ENCODE results near the gene TCEANC. TPM values are rescaled to one million over a fixed set of nuclear protein-coding genes. Genes with fewer than 3 reads are reported as not detected.

The TCEANC gene
- polyA plus RNA-seq, 2 of the 4 experiments (the other 2 are of a cell fraction): 0.81 to 2.7 TPM

GRCh38 chrX:13702111-13702789 is 49.3 kb downstream of the TCEANC start:
- ATAC-seq (no peak), DNase-seq (ENCODE audit: low read depth in 1 of 2, low spot score in 1 of 2) (no peak), FAIRE-seq (no peak)
- Histone ChIP-seq H3K27ac (no peak overlapping the region), H3K4me3 (no peak overlapping the region), H3K9me3 (no peaks in the 10 kb centered on the region), H3K4me1 (peaks cover 14% of the 10 kb centered on the region), H3K4me2 (no peak overlapping the region)
- WGBS (ENCODE audit: missing lambda C conversion rate): 96% methylated on average over 5 of the region's 5 CpGs
- ChIA-PET POLR2A (no interaction called here), CTCF (no interaction called here)
- no peak for TF ChIP-seq RFX5 (IDR thresholded peaks at IDR 0.05)
- TF ChIP-seq NR3C1 (IDR thresholded peaks at IDR 0.05): no peak
- TF ChIP-seq ESRRA (IDR thresholded peaks at IDR 0.05; ENCODE audit: borderline replicate concordance, low read length): no peak
- TF ChIP-seq KDM5A (IDR thresholded peaks at IDR 0.05): no peak
- no peak for TF ChIP-seq ZFP36 (IDR thresholded peaks at IDR 0.05; ENCODE audit: borderline replicate concordance, partially characterized antibody)
- TF ChIP-seq FOXS1 (CRISPR knock-in tag; IDR thresholded peaks at IDR 0.05): no peak
- TF ChIP-seq HMGXB4 (CRISPR knock-in tag; IDR thresholded peaks at IDR 0.05; ENCODE audit: borderline replicate concordance): no peak
- no peak for TF ChIP-seq CBX8 (IDR thresholded peaks at IDR 0.05)
- no peak for TF ChIP-seq PHF8 (IDR thresholded peaks at IDR 0.05; ENCODE audit: borderline replicate concordance, low read depth)
- TF ChIP-seq, protein P1, sequence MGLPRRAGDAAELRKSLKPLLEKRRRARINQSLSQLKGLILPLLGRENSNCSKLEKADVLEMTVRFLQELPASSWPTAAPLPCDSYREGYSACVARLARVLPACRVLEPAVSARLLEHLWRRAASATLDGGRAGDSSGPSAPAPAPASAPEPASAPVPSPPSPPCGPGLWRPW (IDR thresholded peaks at IDR 0.05): no peak
- TF ChIP-seq FOSL2 (IDR thresholded peaks at IDR 0.05): no peak
- no peak for TF ChIP-seq FOSL2 (CRISPR knock-in tag; IDR thresholded peaks at IDR 0.05)
- TF ChIP-seq ZC3H11A (IDR thresholded peaks at IDR 0.05): no peak
- no peak for TF ChIP-seq HOXB5 (CRISPR knock-in tag; IDR thresholded peaks at IDR 0.05)
- TF ChIP-seq TFCP2L1 (CRISPR knock-in tag; IDR thresholded peaks at IDR 0.05): no peak
- no peak for TF ChIP-seq SREBF2 (IDR thresholded peaks at IDR 0.05)
- TF ChIP-seq CEBPB (IDR thresholded peaks at IDR 0.05): no peak
- TF ChIP-seq E2F6 (IDR thresholded peaks at IDR 0.05; ENCODE audit: borderline replicate concordance, low read depth): no peak

- no peak for FAIRE-seq
Observed at GRCh38 chrX:13703135-13703534, 50.2 kb downstream of the TCEANC start.

DNA sequence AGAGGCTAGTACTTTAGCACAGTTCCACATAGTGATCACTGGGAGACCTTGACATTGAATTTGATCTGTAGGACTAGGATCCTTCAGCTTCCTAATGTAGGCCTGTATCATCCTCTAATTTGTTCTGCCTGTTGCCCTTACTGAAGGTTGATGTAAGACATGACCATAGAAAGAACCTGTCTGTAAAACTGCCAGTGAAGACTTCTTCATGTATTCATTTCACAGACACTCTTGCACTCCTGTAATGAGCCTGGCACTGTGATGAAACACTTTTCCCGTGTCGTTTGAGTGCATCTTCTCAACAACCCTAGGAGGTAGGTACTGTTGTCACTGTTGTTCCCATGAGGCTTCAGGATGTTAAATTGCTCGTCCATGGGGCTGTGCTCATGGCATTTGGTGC is 50.6 kb downstream of the TCEANC start:
- ChIA-PET CTCF (no interaction called here), POLR2A (no interaction called here)
- no peak for FAIRE-seq
- peaks cover 11% of the 10 kb centered on the region; the same call in 2 of the 3 replicates for H3K4me1 ChIP-seq
- no peak for ATAC-seq
- H3K9me3 ChIP-seq: no peaks in the 10 kb centered on the region
- DNase-seq (ENCODE audit: low read depth in 1 of 2, low spot score in 1 of 2): no peak
- no peak overlapping the region for H3K4me2 ChIP-seq
- no peak for TF ChIP-seq KDM1A (IDR thresholded peaks at IDR 0.05; ENCODE audit: low read depth)
- TF ChIP-seq HEYL (CRISPR knock-in tag; IDR thresholded peaks at IDR 0.05): no peak
- TF ChIP-seq TP53 (CRISPR knock-in tag; IDR thresholded peaks at IDR 0.05): no peak
- TF ChIP-seq, protein P1 (IDR thresholded peaks at IDR 0.05): no peak
- no peak for TF ChIP-seq EHMT2 (IDR thresholded peaks at IDR 0.05; ENCODE audit: low read depth)
- TF ChIP-seq ZNF302 (CRISPR knock-in tag; IDR thresholded peaks at IDR 0.05): no peak
- TF ChIP-seq, protein P2, sequence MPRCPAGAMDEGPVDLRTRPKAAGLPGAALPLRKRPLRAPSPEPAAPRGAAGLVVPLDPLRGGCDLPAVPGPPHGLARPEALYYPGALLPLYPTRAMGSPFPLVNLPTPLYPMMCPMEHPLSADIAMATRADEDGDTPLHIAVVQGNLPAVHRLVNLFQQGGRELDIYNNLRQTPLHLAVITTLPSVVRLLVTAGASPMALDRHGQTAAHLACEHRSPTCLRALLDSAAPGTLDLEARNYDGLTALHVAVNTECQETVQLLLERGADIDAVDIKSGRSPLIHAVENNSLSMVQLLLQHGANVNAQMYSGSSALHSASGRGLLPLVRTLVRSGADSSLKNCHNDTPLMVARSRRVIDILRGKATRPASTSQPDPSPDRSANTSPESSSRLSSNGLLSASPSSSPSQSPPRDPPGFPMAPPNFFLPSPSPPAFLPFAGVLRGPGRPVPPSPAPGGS (IDR thresholded peaks at IDR 0.05): no peak
- no peak for TF ChIP-seq HOXB13 (CRISPR knock-in tag; IDR thresholded peaks at IDR 0.05; ENCODE audit: low read depth)
- no peak for TF ChIP-seq RARB (CRISPR knock-in tag; IDR thresholded peaks at IDR 0.05)
- no peak for TF ChIP-seq NPAS2 (CRISPR knock-in tag; IDR thresholded peaks at IDR 0.05; ENCODE audit: borderline replicate concordance)
- WGBS (ENCODE audit: missing lambda C conversion rate): 60% methylated on average over 3 of the region's 3 CpGs
- H3K4me3 ChIP-seq: no peak overlapping the region
- H3K27ac ChIP-seq: no peak overlapping the region

More at GRCh38 chrX:13703135-13703534, 50.2 kb downstream of the TCEANC start:
- H3K4me3 ChIP-seq: no peak overlapping the region
- ChIA-PET POLR2A (no interaction called here), CTCF (no interaction called here)
- H3K9me3 ChIP-seq: no peaks in the 10 kb centered on the region
- no peak for TF ChIP-seq FOXS1 (CRISPR knock-in tag; IDR thresholded peaks at IDR 0.05)
- no peak for TF ChIP-seq TP53 (CRISPR knock-in tag; IDR thresholded peaks at IDR 0.05)
- WGBS (ENCODE audit: missing lambda C conversion rate): 92% methylated on average over 3 of the region's 3 CpGs
- peaks cover 14% of the 10 kb centered on the region for H3K4me1 ChIP-seq
- H3K4me2 ChIP-seq: no peak overlapping the region
- ATAC-seq (no peak), DNase-seq (ENCODE audit: low read depth in 1 of 2, low spot score in 1 of 2) (no peak)
- H3K27ac ChIP-seq: no peak overlapping the region

Data from A549 (cell line).